Muscle layer of colon (tissue), 2 donors: ENCODE results near the gene RBM34.
"Not testable (repeated sequence)": the region's sequence is repeated elsewhere in the genome, so short reads cannot be mapped to it uniquely, and the experiment has no call there.

Experiments
- H3K27ac ChIP-seq: one replicate; pipeline ENCODE4 v1.7.0; 2013; ENCODE audit warnings: low read depth, mild to moderate bottlenecking, low read length, moderate library complexity
- H3K27me3 ChIP-seq, 2 donors: one replicate each; pipeline ENCODE4 v1.7.0; 2013; ENCODE audit warnings: low read length in 2 of 2, mild to moderate bottlenecking in 2 of 2; ENCODE audit not compliant: insufficient read depth in 2 of 2, control insufficient read depth in 1 of 2
- H3K36me3 ChIP-seq: one replicate; pipeline ENCODE4 v1.7.0; 2013; ENCODE audit warnings: mild to moderate bottlenecking, low read length; ENCODE audit not compliant: insufficient read depth
- H3K4me1 ChIP-seq: one replicate; pipeline ENCODE4 v1.7.0; 2013; ENCODE audit warnings: mild to moderate bottlenecking, low read length; ENCODE audit not compliant: insufficient read depth
- H3K4me3 ChIP-seq, 2 donors: one replicate each; pipeline ENCODE4 v1.7.0; 2013; ENCODE audit warnings: low read length in 2 of 2, low read depth in 1 of 2, mild to moderate bottlenecking in 1 of 2, moderate library complexity in 1 of 2
- H3K9ac ChIP-seq: one replicate; pipeline ENCODE4 v1.7.0; 2013; ENCODE audit warnings: low read length
- H3K9me3 ChIP-seq: one replicate; pipeline ENCODE4 v1.7.0; 2013; ENCODE audit warnings: mild to moderate bottlenecking, low read length
- donor health status: abdominal sarcoma.
- donor health status: Adenocarcinoma of cecum.

RBM34 gene

GRCh38 chr1:235160957-235161684 is at the start of gene RBM34:
RBM34 (minus strand) TSS chr1:235161250; CDS start chr1:235161226, 24 bp downstream.
- H3K4me1 ChIP-seq: peaks cover 8% of the 10 kb centered on the region
- H3K4me3 ChIP-seq: peak within 1 kb of the TSS; percentile 79 to 82

GRCh38 chr1:235207209-235207565 is 46.1 kb upstream of the RBM34 start:
- Histone ChIP-seq H3K4me1 (no peaks in the 10 kb centered on the region), H3K27ac (no peak overlapping the region), H3K36me3 (peaks cover 19% of the 10 kb centered on the region), H3K9me3 (no peaks in the 10 kb centered on the region), H3K4me3 (no peak overlapping the region), H3K9ac (no peak overlapping the region), H3K27me3 (no peaks in the 10 kb centered on the region)

More at GRCh38 chr1:235160957-235161684, at the start of gene RBM34:
- Histone ChIP-seq H3K9ac (peak within 1 kb of the TSS; percentile 59), H3K9me3 (no peaks in the 10 kb centered on the region), H3K36me3 (peaks cover 18% of the 10 kb centered on the region), H3K27me3 (no peaks in the 10 kb centered on the region), H3K27ac (peak within 1 kb of the TSS; percentile 87)

- no peaks in the 10 kb centered on the region for H3K4me1 ChIP-seq
- H3K9me3 ChIP-seq: no peaks in the 10 kb centered on the region
- H3K27me3 ChIP-seq: no peaks in the 10 kb centered on the region
- H3K4me3 ChIP-seq: no peak overlapping the region
- H3K9ac ChIP-seq: no peak overlapping the region
- peaks cover 14% of the 10 kb centered on the region for H3K36me3 ChIP-seq
- no peak overlapping the region for H3K27ac ChIP-seq
These were observed 45.6 kb upstream of the RBM34 start for GRCh38 chr1:235206533-235207208.

- no peak overlapping the region for H3K4me3 ChIP-seq
- peaks cover 10% of the 10 kb centered on the region for H3K36me3 ChIP-seq
- H3K27ac ChIP-seq: no peak overlapping the region
- H3K4me1 ChIP-seq: no peaks in the 10 kb centered on the region
- no peaks in the 10 kb centered on the region for H3K9me3 ChIP-seq
- H3K27me3 ChIP-seq: no peaks in the 10 kb centered on the region
- no peak overlapping the region for H3K9ac ChIP-seq
These were observed 44.6 kb upstream of the RBM34 start for GRCh38 chr1:235205687-235206086.

- Histone ChIP-seq H3K9me3 (no peaks in the 10 kb centered on the region), H3K4me1 (peaks cover 3% of the 10 kb centered on the region), H3K4me3 (no peak overlapping the region), H3K36me3 (peaks cover 10% of the 10 kb centered on the region), H3K27ac (no peak overlapping the region), H3K27me3 (no peaks in the 10 kb centered on the region), H3K9ac (no peak overlapping the region)
These were observed 42.4 kb upstream of the RBM34 start for GRCh38 chr1:235203428-235203827.

GRCh38 chr1:235202447-235202846 is 41.4 kb upstream of the RBM34 start:
- not testable (repeated sequence) for H3K4me1 ChIP-seq, H3K4me3 ChIP-seq, H3K9ac ChIP-seq, H3K36me3 ChIP-seq, H3K9me3 ChIP-seq, H3K27ac ChIP-seq, H3K27me3 ChIP-seq

GRCh38 chr1:235199441-235199840 is 38.4 kb upstream of the RBM34 start:
- Histone ChIP-seq H3K27ac (no peak overlapping the region), H3K9me3 (no peaks in the 10 kb centered on the region), H3K4me1 (peaks cover 3% of the 10 kb centered on the region), H3K9ac (no peak overlapping the region), H3K4me3 (no peak overlapping the region), H3K36me3 (peaks cover 5% of the 10 kb centered on the region), H3K27me3 (no peaks in the 10 kb centered on the region)

- Histone ChIP-seq H3K36me3 (peaks cover under 1% of the 10 kb centered on the region), H3K27ac (no peak overlapping the region), H3K4me1 (no peaks in the 10 kb centered on the region), H3K4me3 (no peak overlapping the region), H3K9me3 (no peaks in the 10 kb centered on the region), H3K27me3 (no peaks in the 10 kb centered on the region), H3K9ac (no peak overlapping the region)
These were observed 29.4 kb upstream of the RBM34 start for GRCh38 chr1:235190431-235190830.

GRCh38 chr1:235187316-235187715 is 26.3 kb upstream of the RBM34 start:
- peaks cover 4% of the 10 kb centered on the region for H3K36me3 ChIP-seq
- no peaks in the 10 kb centered on the region for H3K9me3 ChIP-seq
- H3K4me1 ChIP-seq: no peaks in the 10 kb centered on the region
- no peak overlapping the region for H3K9ac ChIP-seq
- H3K27me3 ChIP-seq: no peaks in the 10 kb centered on the region
- no peak overlapping the region for H3K4me3 ChIP-seq
- no peak overlapping the region for H3K27ac ChIP-seq

GRCh38 chr1:235181561-235182245 is 20.7 kb upstream of the RBM34 start:
- Histone ChIP-seq H3K27ac (no peak overlapping the region), H3K36me3 (peaks cover 23% of the 10 kb centered on the region), H3K9ac (no peak overlapping the region), H3K9me3 (no peaks in the 10 kb centered on the region), H3K4me1 (no peaks in the 10 kb centered on the region), H3K4me3 (no peak overlapping the region), H3K27me3 (no peaks in the 10 kb centered on the region)

- no peak overlapping the region for H3K9ac ChIP-seq
- H3K36me3 ChIP-seq: peaks cover 23% of the 10 kb centered on the region
These were observed 19.9 kb upstream of the RBM34 start for GRCh38 chr1:235180916-235181460.

More at GRCh38 chr1:235180916-235181460, 19.9 kb upstream of the RBM34 start:
- H3K4me1 ChIP-seq: no peaks in the 10 kb centered on the region
- H3K27ac ChIP-seq: no peak overlapping the region
- H3K27me3 ChIP-seq: no peaks in the 10 kb centered on the region
- no peaks in the 10 kb centered on the region for H3K9me3 ChIP-seq
- no peak overlapping the region for H3K4me3 ChIP-seq
